Measurements from ENCODE around the gene CNBD2. TPM values are rescaled to one million over a fixed set of nuclear protein-coding genes. Genes with fewer than 3 reads are reported as not detected.
"Not testable (repeated sequence)": the region's sequence is repeated elsewhere in the genome, so short reads cannot be mapped to it uniquely, and the experiment has no call there.

The CNBD2 gene
- total and polyA plus RNA-seq, 4 experiments from 2014 or later, result 6.7 to 8.2 (median 7.5) TPM

DNA sequence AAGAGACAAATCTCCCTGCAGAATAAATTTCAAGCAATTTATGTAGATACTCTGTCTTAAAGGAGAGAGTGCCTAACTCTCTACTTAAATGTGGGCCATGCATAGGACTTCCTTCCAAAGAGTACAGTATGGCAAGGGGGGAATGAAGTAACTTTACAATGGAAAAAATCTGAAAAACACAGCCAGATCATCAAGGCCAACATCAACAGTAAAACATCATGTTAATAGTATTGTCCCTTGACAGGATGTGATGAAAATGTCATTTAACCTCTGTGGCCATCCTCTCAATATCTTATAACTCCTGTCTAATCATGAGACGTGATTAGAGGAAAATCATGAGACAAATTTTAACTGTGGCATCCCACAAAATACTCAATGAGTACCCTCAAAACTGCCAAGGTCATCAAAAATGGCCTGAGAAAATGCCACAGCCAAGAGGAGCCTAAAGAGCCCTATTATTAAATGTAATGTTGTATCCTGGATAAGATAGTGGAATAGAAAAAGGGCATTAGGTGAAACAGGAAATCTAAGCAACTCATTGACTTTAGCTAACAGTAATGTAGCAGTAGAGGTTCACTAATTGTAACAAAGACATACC is 47.5 kb downstream of the CNBD2 start:
- no peaks in the 10 kb centered on the region for H3K4me1 Mint-ChIP-seq
- Histone ChIP-seq H3K36me3 (ENCODE audit: insufficient read depth, low read length) (no peaks in the 10 kb centered on the region), H3K4me1 (ENCODE audit: insufficient read depth, low read length) (no peaks in the 10 kb centered on the region), H3K4me3 (ENCODE audit: low read length in 2 of 2) (no peak overlapping the region), H3K27ac (ENCODE audit: low read depth, low read length) (no peak overlapping the region), H3K9me3 (ENCODE audit: control insufficient read depth in 1 of 2, low read length in 2 of 2) (no peaks in the 10 kb centered on the region), H3K27me3 (ENCODE audit: insufficient read depth, low read length) (no peaks in the 10 kb centered on the region)
- CTCF ChIA-PET (ENCODE audit: partially characterized antibody), result no interaction called here
- H3K4me3 Mint-ChIP-seq, result no peak overlapping the region
- no peaks in the 10 kb centered on the region for H3K9me3 Mint-ChIP-seq
- peak overlapping the region in 1 of 7 donors; percentile 9 for H3K27ac Mint-ChIP-seq
- intact Hi-C loops (cut with micrococcal nuclease), result no loop called here
- no peaks in the 10 kb centered on the region for H3K36me3 Mint-ChIP-seq
- DNase-seq, result no peak
- H3K27me3 Mint-ChIP-seq, result no peaks in the 10 kb centered on the region
- POLR2A ChIA-PET (ENCODE audit: partially characterized antibody), result no interaction called here

DNA sequence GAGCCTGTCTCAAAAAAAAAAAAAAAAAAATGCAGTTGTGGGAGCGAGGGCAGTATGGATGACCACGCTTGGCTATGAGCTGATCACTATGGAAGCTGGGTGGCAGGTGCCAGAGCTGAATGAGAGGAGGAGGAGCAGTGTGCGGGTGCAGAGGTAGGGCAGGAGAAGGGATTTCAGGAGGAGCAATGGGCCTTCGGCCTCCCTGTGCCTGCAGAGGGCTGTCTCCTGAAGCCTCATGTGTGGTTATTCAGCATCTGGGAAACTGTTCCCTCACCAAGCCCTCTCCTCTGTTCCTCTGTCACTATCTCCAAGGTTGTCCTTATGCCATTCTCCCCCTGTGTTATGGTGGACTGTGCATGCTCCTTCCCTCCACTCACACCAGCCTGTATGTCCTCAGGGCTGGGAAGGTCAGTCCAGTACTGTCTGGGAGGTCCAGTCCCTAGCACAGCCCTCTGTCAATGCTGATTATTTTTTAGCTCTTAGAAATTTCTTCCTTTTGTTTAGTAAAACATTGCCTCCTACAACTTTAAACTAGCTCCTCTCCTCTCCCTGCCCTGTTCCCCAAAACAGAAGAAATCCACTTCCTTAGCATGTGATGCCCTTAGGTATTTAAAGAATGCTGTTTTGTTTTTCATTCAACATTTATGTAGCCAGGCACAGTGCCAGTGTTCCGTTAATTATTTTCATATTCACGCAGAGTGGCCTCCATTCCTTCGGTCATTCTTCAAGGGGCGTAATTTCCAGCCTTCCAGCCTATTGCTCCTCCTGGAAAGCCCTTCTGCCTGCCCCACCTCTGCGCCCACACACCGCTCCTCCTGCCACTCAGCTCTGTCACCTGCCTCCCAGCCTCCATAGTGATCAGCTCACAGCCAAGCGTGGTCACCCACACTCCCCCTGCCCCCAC is 48.9 kb downstream of the CNBD2 start:
- peak overlapping the region in 1 of 7 donors; percentile 39 for H3K27ac Mint-ChIP-seq
- DNase-seq, result no peak
- POLR2A ChIA-PET (ENCODE audit: partially characterized antibody), result no interaction called here

DNA sequence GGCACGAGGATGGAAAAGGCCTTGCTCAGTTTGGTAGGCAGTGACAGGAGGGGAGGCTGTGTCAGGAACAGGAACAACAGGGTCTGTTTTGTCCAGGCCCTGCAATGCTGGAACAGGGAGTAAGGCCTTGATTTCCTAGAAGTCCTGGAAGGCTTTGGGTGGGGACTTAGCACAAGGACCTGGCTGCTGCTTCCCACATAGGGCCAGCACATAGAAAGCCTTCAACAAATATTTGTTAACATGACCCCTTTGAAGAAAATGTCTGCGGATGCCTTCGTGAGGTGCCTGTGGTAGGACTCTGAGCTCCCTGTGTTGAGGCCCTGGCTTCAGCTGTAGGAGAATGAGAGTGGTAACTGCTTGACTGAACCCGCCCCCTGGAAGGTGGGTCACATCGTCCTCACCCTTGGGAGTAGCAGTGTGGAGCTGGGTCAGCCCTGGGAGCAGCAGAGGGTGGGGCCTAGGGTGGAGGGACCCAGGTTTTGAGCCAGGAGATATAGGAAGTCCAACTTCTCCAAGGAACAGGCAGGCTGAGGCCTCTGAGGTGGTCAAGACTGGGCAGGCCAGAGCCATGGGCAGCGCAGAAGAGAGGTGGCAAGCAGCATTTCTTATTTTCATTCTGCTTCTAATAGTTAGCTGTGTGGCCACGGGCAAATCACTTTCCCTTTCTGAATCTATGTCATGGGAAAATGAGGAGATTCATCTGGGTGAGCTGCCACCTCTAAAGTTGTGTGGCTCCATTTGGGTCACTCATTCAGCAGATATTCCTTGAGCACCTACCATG is 50.0 kb downstream of the CNBD2 start:
- H3K27ac Mint-ChIP-seq, result no peak overlapping the region

More for the DNA sequence above, 48.9 kb downstream of the CNBD2 start:
- H3K9me3 Mint-ChIP-seq, result no peaks in the 10 kb centered on the region
- intact Hi-C loops (cut with micrococcal nuclease), result no loop called here
- Histone ChIP-seq H3K27ac (ENCODE audit: low read depth, low read length) (no peak overlapping the region), H3K36me3 (ENCODE audit: insufficient read depth, low read length) (no peaks in the 10 kb centered on the region), H3K27me3 (ENCODE audit: insufficient read depth, low read length) (no peaks in the 10 kb centered on the region), H3K4me1 (ENCODE audit: insufficient read depth, low read length) (no peaks in the 10 kb centered on the region), H3K9me3 (ENCODE audit: control insufficient read depth in 1 of 2, low read length in 2 of 2) (no peaks in the 10 kb centered on the region), H3K4me3 (ENCODE audit: low read length in 2 of 2) (no peak overlapping the region)
- no peaks in the 10 kb centered on the region for H3K36me3 Mint-ChIP-seq
- H3K4me3 Mint-ChIP-seq, result no peak overlapping the region
- H3K4me1 Mint-ChIP-seq, result no peaks in the 10 kb centered on the region
- CTCF ChIA-PET (ENCODE audit: partially characterized antibody), result interaction anchor here (0.6 kb wide), 1 partner anchor 187 kb away, joined by 3 read pairs; no protein-coding TSS in a partner anchor
- no peaks in the 10 kb centered on the region for H3K27me3 Mint-ChIP-seq

DNA sequence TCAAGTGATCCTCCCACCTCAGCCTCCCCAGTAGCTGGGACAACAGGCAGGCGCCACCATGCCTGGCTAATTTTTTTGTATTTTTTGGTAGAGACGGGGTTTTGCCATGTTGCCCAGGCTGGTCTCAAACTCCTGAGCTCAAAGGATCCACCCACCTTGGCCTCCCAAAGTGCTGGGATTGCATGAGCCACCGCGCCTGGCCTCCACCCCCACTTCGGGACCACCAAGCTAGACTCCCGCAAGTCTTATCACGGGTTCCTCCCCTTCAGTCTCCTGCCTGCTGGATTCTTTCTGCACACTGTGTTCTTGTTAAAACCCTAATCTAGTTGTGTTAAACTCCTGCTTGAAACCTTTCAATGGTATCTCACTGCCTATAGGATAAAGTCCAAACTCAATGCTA is 57.7 kb downstream of the CNBD2 start:
- H3K27ac Mint-ChIP-seq; H3K27ac ChIP-seq (ENCODE audit: low read depth, low read length); H3K36me3 Mint-ChIP-seq; H3K27me3 ChIP-seq (ENCODE audit: insufficient read depth, low read length); intact Hi-C loops (cut with micrococcal nuclease); H3K4me3 ChIP-seq (ENCODE audit: low read length in 2 of 2); H3K36me3 ChIP-seq (ENCODE audit: insufficient read depth, low read length); H3K9me3 Mint-ChIP-seq; H3K9me3 ChIP-seq (ENCODE audit: control insufficient read depth in 1 of 2, low read length in 2 of 2); POLR2A ChIA-PET (ENCODE audit: partially characterized antibody); CTCF ChIA-PET (ENCODE audit: partially characterized antibody); H3K4me1 Mint-ChIP-seq; H3K4me3 Mint-ChIP-seq; H3K4me1 ChIP-seq (ENCODE audit: insufficient read depth, low read length); DNase-seq: not testable (repeated sequence)
- H3K27me3 Mint-ChIP-seq, result peaks cover 3 to 11% of the 10 kb centered on the region in 2 donors

More for the DNA sequence above, 50.0 kb downstream of the CNBD2 start:
- Histone ChIP-seq H3K36me3 (ENCODE audit: insufficient read depth, low read length) (no peaks in the 10 kb centered on the region), H3K4me3 (ENCODE audit: low read length in 2 of 2) (no peak overlapping the region), H3K9me3 (ENCODE audit: control insufficient read depth in 1 of 2, low read length in 2 of 2) (no peaks in the 10 kb centered on the region), H3K4me1 (ENCODE audit: insufficient read depth, low read length) (no peaks in the 10 kb centered on the region), H3K27me3 (ENCODE audit: insufficient read depth, low read length) (no peaks in the 10 kb centered on the region), H3K27ac (ENCODE audit: low read depth, low read length) (no peak overlapping the region)
- POLR2A ChIA-PET (ENCODE audit: partially characterized antibody), result no interaction called here
- Mint-ChIP-seq H3K36me3 (no peaks in the 10 kb centered on the region), H3K9me3 (no peaks in the 10 kb centered on the region), H3K4me1 (no peaks in the 10 kb centered on the region), H3K4me3 (no peak overlapping the region), H3K27me3 (no peaks in the 10 kb centered on the region)
- CTCF ChIA-PET (ENCODE audit: partially characterized antibody), result interaction anchor here (1.0 to 1.3 kb wide), 2 partner anchors 27 to 121 kb away, joined by 4 to 6 read pairs; no protein-coding TSS in a partner anchor
- intact Hi-C loops (cut with micrococcal nuclease), result no loop called here
- DNase-seq, result no peak

GRCh38 chr20:36028106-36028808 is 59.9 kb downstream of the CNBD2 start:
- Histone ChIP-seq H3K9me3 (ENCODE audit: control insufficient read depth in 1 of 2, low read length in 2 of 2) (no peaks in the 10 kb centered on the region), H3K4me3 (ENCODE audit: low read length in 2 of 2) (no peak overlapping the region), H3K27me3 (ENCODE audit: insufficient read depth, low read length) (no peaks in the 10 kb centered on the region), H3K4me1 (ENCODE audit: insufficient read depth, low read length) (no peaks in the 10 kb centered on the region), H3K36me3 (ENCODE audit: insufficient read depth, low read length) (no peaks in the 10 kb centered on the region), H3K27ac (ENCODE audit: low read depth, low read length) (no peak overlapping the region)
- no peak overlapping the region for H3K4me3 Mint-ChIP-seq
- no peak overlapping the region for H3K27ac Mint-ChIP-seq
- intact Hi-C loops (cut with micrococcal nuclease), result no loop called here
- H3K4me1 Mint-ChIP-seq, result peaks cover 0 to 2% (median 0%) of the 10 kb centered on the region in 4 donors
- H3K36me3 Mint-ChIP-seq, result no peaks in the 10 kb centered on the region
- POLR2A ChIA-PET (ENCODE audit: partially characterized antibody), result no interaction called here
- peaks cover 4 to 11% of the 10 kb centered on the region in 2 donors for H3K27me3 Mint-ChIP-seq
- H3K9me3 Mint-ChIP-seq, result no peaks in the 10 kb centered on the region
- CTCF ChIA-PET (ENCODE audit: partially characterized antibody), result no interaction called here
- no peak for DNase-seq

DNA sequence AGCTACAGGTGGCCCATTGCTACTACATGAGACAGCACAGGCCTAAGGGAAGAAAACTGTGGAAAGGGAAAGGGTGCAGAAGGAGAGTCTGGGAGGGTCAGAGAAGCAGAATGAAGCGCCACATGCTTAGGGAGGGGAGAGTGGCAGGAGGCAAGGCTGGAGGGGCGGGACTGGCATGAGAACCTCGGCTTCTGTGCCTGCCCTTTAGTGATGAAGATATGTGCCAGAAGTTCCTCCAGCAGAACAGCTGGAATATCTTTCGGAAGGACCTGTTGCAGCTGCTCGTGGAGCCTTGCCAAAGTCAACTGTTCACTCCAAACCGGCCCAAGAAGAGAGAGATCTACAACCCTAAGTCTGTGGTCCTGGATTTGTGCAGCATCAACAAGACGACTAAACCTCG is 61.8 kb downstream of the CNBD2 start:
- Mint-ChIP-seq H3K27ac (peak overlapping the region in 1 of 7 donors; percentile 73), H3K9me3 (no peaks in the 10 kb centered on the region), H3K4me1 (peaks cover 0 to 2% (median 0%) of the 10 kb centered on the region in 4 donors), H3K36me3 (no peaks in the 10 kb centered on the region), H3K4me3 (peak overlapping the region in 1 of 8 donors; percentile 33), H3K27me3 (peaks cover 4 to 9% of the 10 kb centered on the region in 2 donors)
- ChIA-PET CTCF (ENCODE audit: partially characterized antibody) (interaction anchor here (1.1 to 1.4 kb wide), 2 partner anchors 37 kb away, joined by 3 to 4 read pairs; no protein-coding TSS in a partner anchor), POLR2A (ENCODE audit: partially characterized antibody) (no interaction called here)
- no peak for DNase-seq
- intact Hi-C loops (cut with micrococcal nuclease), result no loop called here
- Histone ChIP-seq H3K36me3 (ENCODE audit: insufficient read depth, low read length) (no peaks in the 10 kb centered on the region), H3K27me3 (ENCODE audit: insufficient read depth, low read length) (no peaks in the 10 kb centered on the region), H3K27ac (ENCODE audit: low read depth, low read length) (no peak overlapping the region), H3K9me3 (ENCODE audit: control insufficient read depth in 1 of 2, low read length in 2 of 2) (no peaks in the 10 kb centered on the region), H3K4me3 (ENCODE audit: low read length in 2 of 2) (no peak overlapping the region), H3K4me1 (ENCODE audit: insufficient read depth, low read length) (no peaks in the 10 kb centered on the region)

Measured in CD4-positive, alpha-beta memory T cell (primary cell).